Measurements from ENCODE around the gene HHATL. TPM values are rescaled to one million over a fixed set of nuclear protein-coding genes. Genes with fewer than 3 reads are reported as not detected.

The HHATL gene
- total and polyA plus RNA-seq, 10 of the 15 experiments (the other 5 are each of a cell fraction or from before 2014, with no cell fraction given): not detected

DNA sequence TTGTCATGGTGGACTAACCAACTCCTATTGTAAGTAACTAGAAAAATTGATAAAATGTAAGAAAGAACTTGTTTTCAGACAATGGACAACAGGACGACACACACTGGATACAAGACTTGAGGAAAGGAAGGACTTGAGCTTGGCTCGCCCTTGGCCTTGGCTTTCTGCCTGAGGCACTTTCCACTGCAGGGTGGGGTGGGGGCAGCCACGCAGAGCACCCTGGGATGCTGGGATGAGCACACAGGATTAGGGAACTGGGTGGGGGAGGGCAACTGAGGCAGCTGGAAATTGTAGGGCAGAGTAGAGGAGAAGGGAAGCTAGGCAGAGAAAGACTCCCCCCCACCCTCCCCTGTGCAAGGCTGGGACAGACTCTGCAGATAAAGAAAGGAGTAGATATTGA lies 25.5 kb upstream of the HHATL start:
- WGBS (ENCODE audit: insufficient coverage, insufficient replicate concordance, low lambda C conversion rate, missing lambda C conversion rate): 3% methylated on average over 3 of the region's 3 CpGs
- DNase-seq (ENCODE audit: low read depth, low spot score): no peak
- Histone ChIP-seq H3K9ac (ENCODE audit: control insufficient read depth, insufficient read depth, low read length) (no peak overlapping the region), H3K36me3 (ENCODE audit: control insufficient read depth in 2 of 2, insufficient read depth in 2 of 2, low read length in 1 of 2) (no peaks in the 10 kb centered on the region), H3K79me2 (ENCODE audit: control insufficient read depth, insufficient read depth, low read length) (no peaks in the 10 kb centered on the region), H2AFZ (ENCODE audit: control insufficient read depth, low read depth, low read length) (no peak overlapping the region), H3K4me2 (ENCODE audit: control insufficient read depth, insufficient read depth) (no peak overlapping the region), H3K4me1 (ENCODE audit: control insufficient read depth, insufficient read depth, low read length) (no peaks in the 10 kb centered on the region), H3K9me3 (replicated peaks; ENCODE audit: control insufficient read depth, insufficient read depth, low read length) (no peaks in the 10 kb centered on the region), H3K27ac (ENCODE audit: control insufficient read depth, insufficient read depth) (no peak overlapping the region), H4K20me1 (ENCODE audit: control insufficient read depth, insufficient read depth) (no peaks in the 10 kb centered on the region), H3K27me3 (replicated peaks in 1 of 2; ENCODE audit: control insufficient read depth in 2 of 2, insufficient read depth in 2 of 2, low read length in 1 of 2) (no peaks in the 10 kb centered on the region), H3K4me3 (no peak overlapping the region)
- no peak for FAIRE-seq
- no TSS peak for BruUV-seq (replicated peaks)
- RAD21 ChIA-PET (ENCODE audit: unreplicated experiment): no interaction called here
- CTCF ChIA-PET: no interaction called here
- in situ Hi-C loops (cut with MboI): no loop called here
- SMC1A ChIA-PET (ENCODE audit: uncharacterized antibody, unreplicated experiment): no interaction called here
- no peak for ATAC-seq
- intact Hi-C loops (cut with micrococcal nuclease; ENCODE audit: unreplicated experiment): no loop called here
- POLR2A ChIA-PET: no interaction called here
- no peak for TF ChIP-seq RBBP5 (conservative IDR thresholded peaks at IDR 0.05)
- no peak for TF ChIP-seq RCOR1 (conservative IDR thresholded peaks at IDR 0.05; ENCODE audit: low read depth, low read length)
- TF ChIP-seq ZNF207 (IDR thresholded peaks at IDR 0.05; ENCODE audit: borderline replicate concordance): no peak
- TF ChIP-seq CHD2 (IDR thresholded peaks at IDR 0.05; ENCODE audit: borderline replicate concordance, low read depth, low read length): no peak
- TF ChIP-seq FOS (IDR thresholded peaks at IDR 0.05; ENCODE audit: borderline replicate concordance, extremely low read depth, insufficient read length): no peak
- no peak for TF ChIP-seq ATF7 (IDR thresholded peaks at IDR 0.05; ENCODE audit: low read depth)
- TF ChIP-seq, protein P1, sequence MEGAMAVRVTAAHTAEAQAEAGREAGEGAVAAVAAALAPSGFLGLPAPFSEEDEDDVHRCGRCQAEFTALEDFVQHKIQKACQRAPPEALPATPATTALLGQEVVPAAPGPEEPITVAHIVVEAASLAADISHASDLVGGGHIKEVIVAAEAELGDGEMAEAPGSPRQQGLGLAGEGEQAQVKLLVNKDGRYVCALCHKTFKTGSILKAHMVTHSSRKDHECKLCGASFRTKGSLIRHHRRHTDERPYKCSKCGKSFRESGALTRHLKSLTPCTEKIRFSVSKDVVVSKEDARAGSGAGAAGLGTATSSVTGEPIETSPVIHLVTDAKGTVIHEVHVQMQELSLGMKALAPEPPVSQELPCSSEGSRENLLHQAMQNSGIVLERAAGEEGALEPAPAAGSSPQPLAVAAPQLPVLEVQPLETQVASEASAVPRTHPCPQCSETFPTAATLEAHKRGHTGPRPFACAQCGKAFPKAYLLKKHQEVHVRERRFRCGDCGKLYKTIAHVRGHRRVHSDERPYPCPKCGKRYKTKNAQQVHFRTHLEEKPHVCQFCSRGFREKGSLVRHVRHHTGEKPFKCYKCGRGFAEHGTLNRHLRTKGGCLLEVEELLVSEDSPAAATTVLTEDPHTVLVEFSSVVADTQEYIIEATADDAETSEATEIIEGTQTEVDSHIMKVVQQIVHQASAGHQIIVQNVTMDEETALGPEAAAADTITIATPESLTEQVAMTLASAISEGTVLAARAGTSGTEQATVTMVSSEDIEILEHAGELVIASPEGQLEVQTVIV (IDR thresholded peaks at IDR 0.05; ENCODE audit: borderline replicate concordance, partially characterized antibody): no peak
- TF ChIP-seq SRF (IDR thresholded peaks at IDR 0.05; ENCODE audit: low read depth in 2 of 2, low read length in 2 of 2): no peak
- TF ChIP-seq, protein P2, sequence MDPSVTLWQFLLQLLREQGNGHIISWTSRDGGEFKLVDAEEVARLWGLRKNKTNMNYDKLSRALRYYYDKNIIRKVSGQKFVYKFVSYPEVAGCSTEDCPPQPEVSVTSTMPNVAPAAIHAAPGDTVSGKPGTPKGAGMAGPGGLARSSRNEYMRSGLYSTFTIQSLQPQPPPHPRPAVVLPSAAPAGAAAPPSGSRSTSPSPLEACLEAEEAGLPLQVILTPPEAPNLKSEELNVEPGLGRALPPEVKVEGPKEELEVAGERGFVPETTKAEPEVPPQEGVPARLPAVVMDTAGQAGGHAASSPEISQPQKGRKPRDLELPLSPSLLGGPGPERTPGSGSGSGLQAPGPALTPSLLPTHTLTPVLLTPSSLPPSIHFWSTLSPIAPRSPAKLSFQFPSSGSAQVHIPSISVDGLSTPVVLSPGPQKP (IDR thresholded peaks at IDR 0.05; ENCODE audit: low read depth, low read length): no peak
- no peak for TF ChIP-seq NFIC (IDR thresholded peaks at IDR 0.05; ENCODE audit: low read depth, low read length)
- TF ChIP-seq, protein P3, sequence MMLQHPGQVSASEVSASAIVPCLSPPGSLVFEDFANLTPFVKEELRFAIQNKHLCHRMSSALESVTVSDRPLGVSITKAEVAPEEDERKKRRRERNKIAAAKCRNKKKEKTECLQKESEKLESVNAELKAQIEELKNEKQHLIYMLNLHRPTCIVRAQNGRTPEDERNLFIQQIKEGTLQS (IDR thresholded peaks at IDR 0.05; ENCODE audit: borderline replicate concordance, extremely low read depth, low read depth, low read length): no peak
- TF ChIP-seq CBX3 (IDR thresholded peaks at IDR 0.05; ENCODE audit: borderline replicate concordance, low read depth): no peak
- TF ChIP-seq, protein P4, sequence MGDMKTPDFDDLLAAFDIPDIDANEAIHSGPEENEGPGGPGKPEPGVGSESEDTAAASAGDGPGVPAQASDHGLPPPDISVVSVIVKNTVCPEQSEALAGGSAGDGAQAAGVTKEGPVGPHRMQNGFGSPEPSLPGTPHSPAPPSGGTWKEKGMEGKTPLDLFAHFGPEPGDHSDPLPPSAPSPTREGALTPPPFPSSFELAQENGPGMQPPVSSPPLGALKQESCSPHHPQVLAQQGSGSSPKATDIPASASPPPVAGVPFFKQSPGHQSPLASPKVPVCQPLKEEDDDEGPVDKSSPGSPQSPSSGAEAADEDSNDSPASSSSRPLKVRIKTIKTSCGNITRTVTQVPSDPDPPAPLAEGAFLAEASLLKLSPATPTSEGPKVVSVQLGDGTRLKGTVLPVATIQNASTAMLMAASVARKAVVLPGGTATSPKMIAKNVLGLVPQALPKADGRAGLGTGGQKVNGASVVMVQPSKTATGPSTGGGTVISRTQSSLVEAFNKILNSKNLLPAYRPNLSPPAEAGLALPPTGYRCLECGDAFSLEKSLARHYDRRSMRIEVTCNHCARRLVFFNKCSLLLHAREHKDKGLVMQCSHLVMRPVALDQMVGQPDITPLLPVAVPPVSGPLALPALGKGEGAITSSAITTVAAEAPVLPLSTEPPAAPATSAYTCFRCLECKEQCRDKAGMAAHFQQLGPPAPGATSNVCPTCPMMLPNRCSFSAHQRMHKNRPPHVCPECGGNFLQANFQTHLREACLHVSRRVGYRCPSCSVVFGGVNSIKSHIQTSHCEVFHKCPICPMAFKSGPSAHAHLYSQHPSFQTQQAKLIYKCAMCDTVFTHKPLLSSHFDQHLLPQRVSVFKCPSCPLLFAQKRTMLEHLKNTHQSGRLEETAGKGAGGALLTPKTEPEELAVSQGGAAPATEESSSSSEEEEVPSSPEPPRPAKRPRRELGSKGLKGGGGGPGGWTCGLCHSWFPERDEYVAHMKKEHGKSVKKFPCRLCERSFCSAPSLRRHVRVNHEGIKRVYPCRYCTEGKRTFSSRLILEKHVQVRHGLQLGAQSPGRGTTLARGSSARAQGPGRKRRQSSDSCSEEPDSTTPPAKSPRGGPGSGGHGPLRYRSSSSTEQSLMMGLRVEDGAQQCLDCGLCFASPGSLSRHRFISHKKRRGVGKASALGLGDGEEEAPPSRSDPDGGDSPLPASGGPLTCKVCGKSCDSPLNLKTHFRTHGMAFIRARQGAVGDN (IDR thresholded peaks at IDR 0.05): no peak
- TF ChIP-seq, protein P5, sequence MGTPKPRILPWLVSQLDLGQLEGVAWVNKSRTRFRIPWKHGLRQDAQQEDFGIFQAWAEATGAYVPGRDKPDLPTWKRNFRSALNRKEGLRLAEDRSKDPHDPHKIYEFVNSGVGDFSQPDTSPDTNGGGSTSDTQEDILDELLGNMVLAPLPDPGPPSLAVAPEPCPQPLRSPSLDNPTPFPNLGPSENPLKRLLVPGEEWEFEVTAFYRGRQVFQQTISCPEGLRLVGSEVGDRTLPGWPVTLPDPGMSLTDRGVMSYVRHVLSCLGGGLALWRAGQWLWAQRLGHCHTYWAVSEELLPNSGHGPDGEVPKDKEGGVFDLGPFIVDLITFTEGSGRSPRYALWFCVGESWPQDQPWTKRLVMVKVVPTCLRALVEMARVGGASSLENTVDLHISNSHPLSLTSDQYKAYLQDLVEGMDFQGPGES (IDR thresholded peaks at IDR 0.05): no peak
- no peak for TF ChIP-seq RB1 (IDR thresholded peaks at IDR 0.05; ENCODE audit: borderline replicate concordance)
- no peak for TF ChIP-seq ETV6 (conservative IDR thresholded peaks at IDR 0.05 in 1 of 2, IDR thresholded peaks at IDR 0.05 in 1 of 2; ENCODE audit: borderline replicate concordance in 1 of 2, low read depth in 1 of 2)
